GM12878 (cell line): ENCODE results near the gene RUFY3. TPM values are rescaled to one million over a fixed set of nuclear protein-coding genes. Genes with fewer than 3 reads are reported as not detected.

Source experiments
- ATAC-seq: fragments of 200-7000 bp; cut with Tn5 transposase; 3 replicates; pipeline ENCODE4 v1.9.1; 2020; ENCODE audit warnings: mild to moderate bottlenecking, moderate library complexity
- BruUV-seq: library from RNA; stranded (reverse); fragments of 400-500 nt; replicated peaks from 2 replicates; lab custom pipeline; 2021; lab: Mats Ljungman, UMichigan
- CTCF ChIA-PET: fragments of 300-600 bp; sonication (Branson Sonifier 250); formaldehyde crosslinking; extraction: SDS; loops from one replicate; lab custom pipeline; 2021; ENCODE audit warnings: inconsistent platforms; lab: Yijun Ruan, JAX
- POLR2A ChIA-PET: fragments of 350-600 bp; formaldehyde crosslinking; extraction: SDS; loops from one replicate; lab custom pipeline; 2021; ENCODE audit warnings: inconsistent platforms; lab: Charles Lee
- RAD21 ChIA-PET: fragments of 300-600 bp; sonication (Branson Sonifier 250); formaldehyde crosslinking; loops from one replicate; lab custom pipeline; 2023; ENCODE audit warnings: antibody characterized with exemption; ENCODE audit not compliant: unreplicated experiment; lab: Charles Lee
- SMC1A ChIA-PET: fragments of 300-600 bp; sonication (Branson Sonifier 250); formaldehyde crosslinking; loops from one replicate; lab custom pipeline; 2023; ENCODE audit not compliant: unreplicated experiment, uncharacterized antibody; lab: Charles Lee
- DNase-seq: peaks from one replicate; pipeline ENCODE4 v3.0.0-alpha.2; 2011; ENCODE audit warnings: low read depth, low spot score
- FAIRE-seq: peaks from 3 replicates; lab custom pipeline; 2011; peaks lifted over from hg19 to GRCh38; lab: Jason Lieb, UNC
- H2AFZ ChIP-seq: 2 replicates; pipeline ENCODE4 v1.6.0; 2011; ENCODE audit warnings: low read depth, low read length, control low read depth; ENCODE audit not compliant: control insufficient read depth
- H3K27ac ChIP-seq: 2 replicates; pipeline ENCODE4 v1.5.1; 2011; ENCODE audit warnings: control low read depth; ENCODE audit not compliant: control insufficient read depth, insufficient read depth
- H3K27me3 ChIP-seq, 2 experiments: replicated peaks in 1 of 2; 2 replicates each; pipeline versions ENCODE4 v1.6.0 to v1.6.1; 2011; ENCODE audit warnings: low read length in 1 of 2; ENCODE audit not compliant: control insufficient read depth in 2 of 2, insufficient read depth in 2 of 2
- H3K36me3 ChIP-seq, 2 experiments: 2 replicates each; pipeline ENCODE4 v1.5.1; 2011; ENCODE audit warnings: low read length in 1 of 2; ENCODE audit not compliant: control insufficient read depth in 2 of 2, insufficient read depth in 2 of 2
- H3K4me1 ChIP-seq: 2 replicates; pipeline ENCODE4 v1.6.1; 2011; ENCODE audit warnings: mild to moderate bottlenecking, low read length, moderate library complexity, mixed read lengths; ENCODE audit not compliant: control insufficient read depth, insufficient read depth
- H3K4me2 ChIP-seq: 2 replicates; pipeline ENCODE4 v1.6.0; 2011; ENCODE audit warnings: control low read depth; ENCODE audit not compliant: control insufficient read depth, insufficient read depth
- H3K4me3 ChIP-seq: fragments of 200-600 bp; sonication (generic); 2 replicates; pipeline ENCODE4 v1.5.1; 2016
- H3K79me2 ChIP-seq: 2 replicates; pipeline ENCODE4 v1.6.0; 2011; ENCODE audit warnings: low read length; ENCODE audit not compliant: control insufficient read depth, insufficient read depth
- H3K9ac ChIP-seq: 2 replicates; pipeline ENCODE4 v1.8.0; 2011; ENCODE audit warnings: low read length, control low read depth, mixed read lengths; ENCODE audit not compliant: control insufficient read depth, insufficient read depth
- H3K9me3 ChIP-seq: replicated peaks from 3 replicates; pipeline ENCODE4 v1.5.1; 2011; ENCODE audit warnings: mild to moderate bottlenecking, low read length; ENCODE audit not compliant: control insufficient read depth, insufficient read depth
- H4K20me1 ChIP-seq: 2 replicates; pipeline ENCODE4 v1.6.0; 2011; ENCODE audit not compliant: control insufficient read depth, insufficient read depth
- CEBPB ChIP-seq, 2 experiments: fragments of 150-350 bp in 1 of 2; IDR thresholded peaks; 2 replicates each; pipeline ENCODE4 v1.6.1; 2012 to 2014; ENCODE audit warnings: low read depth in 2 of 2, low read length in 2 of 2, borderline replicate concordance in 1 of 2, inconsistent platforms in 1 of 2
- ESRRA ChIP-seq: IDR thresholded peaks from 2 replicates; pipeline ENCODE4 v1.6.1; 2012; ENCODE audit warnings: mild to moderate bottlenecking, low read length, improper control_type of control experiment
- NFIC ChIP-seq: IDR thresholded peaks from 2 replicates; pipeline ENCODE4 v1.6.1; 2012; ENCODE audit warnings: low read depth, mild to moderate bottlenecking, inconsistent platforms, low read length, moderate library complexity
- NFYA ChIP-seq: IDR thresholded peaks from 2 replicates; pipeline ENCODE4 v1.6.1; 2011; ENCODE audit warnings: low read depth, mild to moderate bottlenecking, low read length, improper control_type of control experiment, borderline replicate concordance
- RELA ChIP-seq: fragments of 450-650 bp; IDR thresholded peaks from 2 replicates; pipeline ENCODE4 v1.8.0; 2014; ENCODE audit warnings: borderline replicate concordance; ENCODE audit not compliant: partially characterized antibody
- RUNX3 ChIP-seq: IDR thresholded peaks from 2 replicates; pipeline ENCODE4 v1.6.1; 2012; ENCODE audit warnings: low read length, inconsistent platforms
- SMAD5 ChIP-seq: IDR thresholded peaks from 2 replicates; pipeline ENCODE4 v1.6.1; 2016; ENCODE audit warnings: antibody characterized with exemption, low read depth
- ZNF24 ChIP-seq: fragments of 450-650 bp; IDR thresholded peaks from 2 replicates; pipeline ENCODE4 v1.6.1; 2017; ENCODE audit warnings: antibody characterized with exemption, mild to moderate bottlenecking
- WGBS: methylation state at CpG from one replicate; pipeline ENCODE4 v1.1.6; 2016; ENCODE audit warnings: low lambda C conversion rate; ENCODE audit not compliant: insufficient replicate concordance, insufficient coverage; ENCODE audit errors: missing lambda C conversion rate; 5-methylcytosine and 5-hydroxymethylcytosine counted together
- in situ Hi-C: fragments of 300-500 bp; cut with MboI; formaldehyde crosslinking; loops from 9 replicates; pipeline ENCODE4 v1.14.3; 2018; ENCODE audit warnings: mixed read lengths
- intact Hi-C: fragments of 100-400 bp; cut with micrococcal nuclease; formaldehyde crosslinking; loops from one replicate; pipeline ENCODE4 v1.14.2; 2022; ENCODE audit not compliant: unreplicated experiment
- polyA plus RNA-seq, 11 experiments: library from polyadenylated mRNA; depleted of rRNA in 4 of 11; unstranded in 6 of 11; stranded (reverse) in 5 of 11; fragments of >200 nt; fragmentation: Nextera tagmentation in 4 of 11; fragmentation: Illumina TruSeq in 1 of 11; extraction: Ambion mirVana in 4 of 11; extraction: Trizol in 1 of 11; gene quantifications; 1 replicate in 1 of 11; 2 replicates in 10 of 11; pipeline versions ENCODE4 v1.2.1 to v1.2.3, GENCODE V29; 2011 to 2016; ENCODE audit warnings: inconsistent platforms in 2 of 11, missing spikeins in 2 of 11, low read depth in 1 of 11
- total RNA-seq, 4 experiments: library from RNA; depleted of rRNA in 3 of 4; stranded (reverse); fragments of >200 nt in 3 of 4; fragmentation: Illumina TruSeq in 1 of 4; extraction: Trizol in 1 of 4; gene quantifications; 2 replicates each; pipeline versions ENCODE4 v1.2.1 to v1.2.3, GENCODE V29; 2013 to 2021
- TF ChIP-seq, protein P1 (sequence below): fragments of 450-650 bp; IDR thresholded peaks from 2 replicates; pipeline ENCODE4 v1.6.1; 2017; ENCODE audit warnings: antibody characterized with exemption, mild to moderate bottlenecking, moderate library complexity
- TF ChIP-seq, protein P2 (sequence below): IDR thresholded peaks from 2 replicates; pipeline ENCODE4 v1.6.1; 2011; ENCODE audit warnings: low read depth, mild to moderate bottlenecking, low read length, moderate library complexity, borderline replicate concordance; ENCODE audit errors: extremely low read depth

Gene RUFY3
- total and polyA plus RNA-seq, 10 of the 15 experiments (the other 5 are each of a cell fraction or from before 2014, with no cell fraction given), result 5.1 to 28.3 (median 13.1) TPM

- intact Hi-C loops, result no loop called here
- Histone ChIP-seq H3K79me2 (no peaks in the 10 kb centered on the region), H2AFZ (no peak overlapping the region), H3K9me3 (no peaks in the 10 kb centered on the region), H3K27me3 (no peaks in the 10 kb centered on the region; a peak in 1 of 4 replicates), H3K27ac (no peak overlapping the region), H3K36me3 (no peaks in the 10 kb centered on the region), H3K4me3 (no peak overlapping the region), H3K9ac (no peak overlapping the region), H4K20me1 (no peaks in the 10 kb centered on the region), H3K4me2 (no peak overlapping the region), H3K4me1 (no peaks in the 10 kb centered on the region)
- DNase-seq, result no peak
- ChIA-PET CTCF (interaction anchor here (0.8 to 4.3 kb wide), 6 partner anchors 8 to 106 kb away, joined by 3 to 35 read pairs (median 4); no protein-coding TSS in a partner anchor), POLR2A (interaction anchor here (0.6 kb wide), 4 partner anchors 12 to 1397 kb away, joined by 3 to 8 read pairs (median 4); no protein-coding TSS in a partner anchor), RAD21 (interaction anchor here (0.6 to 3.8 kb wide), 6 partner anchors 13 to 271 kb away, joined by 3 to 25 read pairs (median 4); partner anchors contain the start of gene DCK), SMC1A (interaction anchor here (0.7 to 4.5 kb wide), 9 partner anchors 8 to 438 kb away, joined by 3 to 56 read pairs (median 4); no protein-coding TSS in a partner anchor)
- BruUV-seq, result no TSS peak
- in situ Hi-C loops, result no loop called here
- ATAC-seq, result no peak; the same call in 2 of the 3 replicates
- WGBS, result 58% methylated on average over 7 of the region's 7 CpGs
- TF ChIP-seq RELA (no peak), RUNX3 (peak; percentile 56; the same call in 1 of the 2 replicates), NFIC (peak; percentile 26; the same call in 1 of the 2 replicates)
- FAIRE-seq, result no peak
These were observed 531 bp downstream of the RUFY3 start for GRCh38 chr4:70722199-70722791.

DNA sequence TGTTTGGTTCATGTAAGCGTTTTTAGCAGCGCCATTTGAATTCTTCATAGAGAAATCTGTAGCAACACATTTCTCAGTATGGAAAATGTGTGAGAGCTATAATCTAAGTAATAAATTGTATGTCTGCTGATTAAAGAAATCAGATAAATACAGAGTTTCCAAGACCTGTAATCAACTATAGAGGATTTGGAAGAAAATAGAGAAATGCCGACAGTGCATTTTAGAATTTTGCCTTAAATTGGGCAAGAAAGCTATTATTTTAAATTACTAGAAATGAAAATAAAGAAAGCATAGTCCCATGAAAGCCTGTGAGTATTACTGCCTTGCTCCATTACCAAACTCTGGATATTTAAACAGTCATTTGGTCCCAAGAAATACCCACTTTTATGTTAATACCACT, 2.7 kb downstream of the RUFY3 start:
- H3K4me2 ChIP-seq, result no peak overlapping the region
- TF ChIP-seq CEBPB (IDR thresholded peaks at IDR 0.05; ENCODE audit: borderline replicate concordance in 1 of 2, low read depth in 2 of 2, low read length in 2 of 2), result no peak
- TF ChIP-seq, protein P1, sequence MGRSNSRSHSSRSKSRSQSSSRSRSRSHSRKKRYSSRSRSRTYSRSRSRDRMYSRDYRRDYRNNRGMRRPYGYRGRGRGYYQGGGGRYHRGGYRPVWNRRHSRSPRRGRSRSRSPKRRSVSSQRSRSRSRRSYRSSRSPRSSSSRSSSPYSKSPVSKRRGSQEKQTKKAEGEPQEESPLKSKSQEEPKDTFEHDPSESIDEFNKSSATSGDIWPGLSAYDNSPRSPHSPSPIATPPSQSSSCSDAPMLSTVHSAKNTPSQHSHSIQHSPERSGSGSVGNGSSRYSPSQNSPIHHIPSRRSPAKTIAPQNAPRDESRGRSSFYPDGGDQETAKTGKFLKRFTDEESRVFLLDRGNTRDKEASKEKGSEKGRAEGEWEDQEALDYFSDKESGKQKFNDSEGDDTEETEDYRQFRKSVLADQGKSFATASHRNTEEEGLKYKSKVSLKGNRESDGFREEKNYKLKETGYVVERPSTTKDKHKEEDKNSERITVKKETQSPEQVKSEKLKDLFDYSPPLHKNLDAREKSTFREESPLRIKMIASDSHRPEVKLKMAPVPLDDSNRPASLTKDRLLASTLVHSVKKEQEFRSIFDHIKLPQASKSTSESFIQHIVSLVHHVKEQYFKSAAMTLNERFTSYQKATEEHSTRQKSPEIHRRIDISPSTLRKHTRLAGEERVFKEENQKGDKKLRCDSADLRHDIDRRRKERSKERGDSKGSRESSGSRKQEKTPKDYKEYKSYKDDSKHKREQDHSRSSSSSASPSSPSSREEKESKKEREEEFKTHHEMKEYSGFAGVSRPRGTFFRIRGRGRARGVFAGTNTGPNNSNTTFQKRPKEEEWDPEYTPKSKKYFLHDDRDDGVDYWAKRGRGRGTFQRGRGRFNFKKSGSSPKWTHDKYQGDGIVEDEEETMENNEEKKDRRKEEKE, result no peak
- TF ChIP-seq, protein P2, sequence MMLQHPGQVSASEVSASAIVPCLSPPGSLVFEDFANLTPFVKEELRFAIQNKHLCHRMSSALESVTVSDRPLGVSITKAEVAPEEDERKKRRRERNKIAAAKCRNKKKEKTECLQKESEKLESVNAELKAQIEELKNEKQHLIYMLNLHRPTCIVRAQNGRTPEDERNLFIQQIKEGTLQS, result no peak
- no peak for TF ChIP-seq ZNF24
- TF ChIP-seq NFYA, result no peak
- TF ChIP-seq SMAD5, result no peak
- no peak for TF ChIP-seq ESRRA

More for the DNA sequence above, 2.7 kb downstream of the RUFY3 start:
- in situ Hi-C loops, result no loop called here
- FAIRE-seq (no peak), ATAC-seq (no peak), DNase-seq (no peak)
- Histone ChIP-seq H4K20me1 (no peaks in the 10 kb centered on the region), H3K4me1 (no peaks in the 10 kb centered on the region), H3K27ac (no peak overlapping the region), H3K36me3 (no peaks in the 10 kb centered on the region), H3K9me3 (no peaks in the 10 kb centered on the region), H3K4me3 (no peak overlapping the region), H3K9ac (no peak overlapping the region), H2AFZ (no peak overlapping the region), H3K27me3 (no peaks in the 10 kb centered on the region; a peak in 1 of 4 replicates), H3K79me2 (no peaks in the 10 kb centered on the region)
- ChIA-PET POLR2A (interaction anchor here (1.9 kb wide), 1 partner anchor 11 kb away, joined by 6 read pairs; no protein-coding TSS in a partner anchor), RAD21 (interaction anchor here (3.8 kb wide), 1 partner anchor 10 kb away, joined by 25 read pairs; no protein-coding TSS in a partner anchor), SMC1A (interaction anchor here (1.1 to 4.5 kb wide), 3 partner anchors 10 to 29 kb away, joined by 3 to 56 read pairs (median 12); no protein-coding TSS in a partner anchor), CTCF (interaction anchor here (0.7 to 4.3 kb wide), 4 partner anchors 9 to 86 kb away, joined by 3 to 35 read pairs (median 4); no protein-coding TSS in a partner anchor)
- BruUV-seq, result no TSS peak
- intact Hi-C loops, result no loop called here
- WGBS, result 85% methylated on average over 3 of the region's 3 CpGs
